K562 (cell line): ENCODE results near the gene NEK2. TPM values are rescaled to one million over a fixed set of nuclear protein-coding genes. Genes with fewer than 3 reads are reported as not detected.

Experiments
- ARHGAP35 ChIP-seq: fragments of 450-650 bp; IDR thresholded peaks from 2 replicates; pipeline ENCODE4 v1.6.1; 2018; ENCODE audit not compliant: partially characterized antibody
- BRCA1 ChIP-seq, 2 experiments: fragments of 450-650 bp in 1 of 2; sonication (generic) in 1 of 2; formaldehyde crosslinking in 1 of 2; IDR thresholded peaks; 2 replicates each; pipeline versions ENCODE4 v1.5.0 to v1.6.1; 2017 to 2020; ENCODE audit warnings: mild to moderate bottlenecking in 1 of 2, missing genetic modification reagents in 1 of 2
- CBX8 ChIP-seq: fragments of 200-600 bp; sonication (generic); IDR thresholded peaks from 2 replicates; pipeline ENCODE4 v1.6.1; 2012; ENCODE audit warnings: borderline replicate concordance, mixed run types, low read depth, mild to moderate bottlenecking, moderate library complexity, mixed read lengths, low read length, control low read depth, inconsistent platforms; ENCODE audit not compliant: poor library complexity, severe bottlenecking; ENCODE audit errors: extremely low read depth
- DPF2 ChIP-seq: fragments of 450-650 bp; IDR thresholded peaks from 2 replicates; pipeline ENCODE4 v1.6.1; 2016
- ELF1 ChIP-seq: fragments of 200-800 bp; sonication (Bioruptor generic); IDR thresholded peaks from 2 replicates; pipeline ENCODE4 v1.6.1; 2016; ENCODE audit warnings: missing genetic modification characterization, missing compliant biosample characterization
- ETV6 ChIP-seq, 3 experiments: fragments of 150-350 bp in 1 of 3; sonication (generic) in 1 of 3; formaldehyde crosslinking in 1 of 3; IDR thresholded peaks; 2 replicates each; pipeline versions ENCODE4 v1.6.1 to v1.8.0; 2014 to 2022; ENCODE audit warnings: borderline replicate concordance in 2 of 3, low read depth in 2 of 3, antibody characterized with exemption in 1 of 3, low read length in 1 of 3, mild to moderate bottlenecking in 1 of 3, missing genetic modification reagents in 1 of 3
- HMGN3 ChIP-seq: IDR thresholded peaks from 2 replicates; pipeline ENCODE4 v1.6.1; 2011; ENCODE audit warnings: borderline replicate concordance, low read depth, mild to moderate bottlenecking, mixed read lengths, low read length; ENCODE audit not compliant: insufficient read length; ENCODE audit errors: extremely low read depth
- IRF2 ChIP-seq: sonication (generic); formaldehyde crosslinking; IDR thresholded peaks from 2 replicates; pipeline ENCODE4 v1.8.1; 2022; ENCODE audit warnings: mild to moderate bottlenecking, missing genetic modification reagents
- KAT7 ChIP-seq: sonication (generic); formaldehyde crosslinking; IDR thresholded peaks from 2 replicates; pipeline ENCODE4 v1.8.0; 2022; ENCODE audit warnings: missing genetic modification reagents, mild to moderate bottlenecking, borderline replicate concordance
- KHSRP ChIP-seq: fragments of 450-650 bp; IDR thresholded peaks from 2 replicates; pipeline ENCODE4 v1.6.1; 2017
- KLF1 ChIP-seq: fragments of 450-650 bp; IDR thresholded peaks from 2 replicates; pipeline ENCODE4 v1.6.1; 2016; ENCODE audit warnings: missing genetic modification characterization, missing compliant biosample characterization
- RFX7 ChIP-seq: fragments of 250-450 bp; sonication (Bioruptor Pico); IDR thresholded peaks from 2 replicates; pipeline ENCODE4 v1.5.1; 2021; ENCODE audit warnings: mild to moderate bottlenecking
- RHOXF2B ChIP-seq: fragments of 250-450 bp; sonication (Bioruptor Pico); conservative IDR thresholded peaks from 2 replicates; pipeline ENCODE4 v1.5.1; 2021
- SMAD1 ChIP-seq: fragments of 150-350 bp; IDR thresholded peaks from 2 replicates; pipeline ENCODE4 v1.6.1; 2014; ENCODE audit warnings: low read length, low read depth; ENCODE audit not compliant: partially characterized antibody
- ZBTB11 ChIP-seq, 3 experiments: fragments of 200-800 bp in 1 of 3; fragments of 250-450 bp in 1 of 3; fragments of 450-650 bp in 1 of 3; sonication (Bioruptor Pico) in 1 of 3; sonication (Bioruptor generic) in 1 of 3; formaldehyde crosslinking in 1 of 3; IDR thresholded peaks; 2 replicates each; pipeline versions ENCODE4 v1.6.1 to v1.8.0; 2016 to 2022; ENCODE audit warnings: mild to moderate bottlenecking in 2 of 3, missing genetic modification characterization in 2 of 3, missing compliant biosample characterization in 1 of 3, moderate library complexity in 1 of 3
- ZMIZ1 ChIP-seq, 2 experiments: fragments of 150-350 bp in 1 of 2; IDR thresholded peaks; 2 replicates each; pipeline ENCODE4 v1.6.1; 2012 to 2016; ENCODE audit warnings: low read depth in 2 of 2, low read length in 2 of 2, mild to moderate bottlenecking in 1 of 2, moderate library complexity in 1 of 2
- ZNF12 ChIP-seq: sonication (generic); formaldehyde crosslinking; IDR thresholded peaks from 2 replicates; pipeline ENCODE4 v1.4.0; 2020; ENCODE audit warnings: mild to moderate bottlenecking, missing genetic modification reagents
- ZNF384 ChIP-seq: IDR thresholded peaks from 2 replicates; pipeline ENCODE4 v1.6.1; 2012; ENCODE audit warnings: low read depth, low read length, improper control_type of control experiment
- ZNF57 ChIP-seq: fragments of 450-650 bp; formaldehyde crosslinking; IDR thresholded peaks from 2 replicates; pipeline ENCODE4 v1.4.0; 2020; ENCODE audit warnings: mild to moderate bottlenecking, moderate library complexity
- polyA plus RNA-seq, 8 experiments: library from polyadenylated mRNA; depleted of rRNA in 4 of 8; stranded (reverse) in 5 of 8; unstranded in 3 of 8; fragments of >200 nt; fragmentation: Nextera tagmentation in 2 of 8; fragmentation: Illumina TruSeq in 1 of 8; extraction: Ambion mirVana in 2 of 8; extraction: Trizol in 1 of 8; gene quantifications; 2 replicates each; pipeline versions ENCODE4 v1.2.1 to v1.2.3, GENCODE V29; 2011 to 2014; ENCODE audit warnings: inconsistent platforms in 1 of 8, missing spikeins in 1 of 8
- total RNA-seq, 7 experiments: library from RNA; depleted of rRNA in 6 of 7; stranded (reverse); fragments of >200 nt in 6 of 7; fragmentation: Illumina TruSeq in 2 of 7; extraction: Trizol in 2 of 7; gene quantifications; 2 replicates each; pipeline versions ENCODE4 v1.2.1 to v1.2.3, GENCODE V29; 2011 to 2021; ENCODE audit warnings: low replicate concordance in 1 of 7

The NEK2 gene
- total and polyA plus RNA-seq, 9 of the 15 experiments (the other 6 are each of a cell fraction or from before 2014, with no cell fraction given), result 30.0 to 74.7 (median 66.4) TPM

GRCh38 chr1:211630236-211631081 is 45.0 kb downstream of the NEK2 start (continued):
- peak in 1 of 3 experiments; percentile 73; a peak in 1 of 6 replicates for TF ChIP-seq ZBTB11 (CRISPR knock-in tag; IDR thresholded peaks at IDR 0.05)
- TF ChIP-seq ELF1 (tag), result peak; percentile 73; the same call in 1 of the 2 replicates
- no peak for TF ChIP-seq KHSRP
- TF ChIP-seq HMGN3, result peak; percentile 86
- TF ChIP-seq ZNF57 (CRISPR knock-in tag), result no peak
- no peak for TF ChIP-seq IRF2
- TF ChIP-seq ZNF12 (CRISPR knock-in tag), result no peak
- peak in 1 of 2 experiments; percentile 79; a peak in 1 of 4 replicates for TF ChIP-seq ZMIZ1 (IDR thresholded peaks at IDR 0.05; ENCODE audit: low read depth in 2 of 2, low read length in 2 of 2)
- peak; percentile 92 for TF ChIP-seq DPF2
- TF ChIP-seq RFX7 (CRISPR knock-in tag), result 0 out of 2 replicates have a peak, but pooled peaks have one; percentile 15
- TF ChIP-seq ZNF384, result peak; percentile 32; the same call in 1 of the 2 replicates
- TF ChIP-seq SMAD1, result peak; percentile 75
- no peak for TF ChIP-seq CBX8
- TF ChIP-seq ETV6 (IDR thresholded peaks at IDR 0.05; ENCODE audit: borderline replicate concordance in 1 of 2, low read depth in 2 of 2, low read length in 1 of 2), result no peak
- no peak for TF ChIP-seq ETV6 (CRISPR knock-in tag; IDR thresholded peaks at IDR 0.05; ENCODE audit: borderline replicate concordance)
- TF ChIP-seq BRCA1 (IDR thresholded peaks at IDR 0.05), result no peak
- no peak for TF ChIP-seq BRCA1 (CRISPR knock-in tag; IDR thresholded peaks at IDR 0.05)
- TF ChIP-seq KAT7, result peak; percentile 80; the same call in 1 of the 2 replicates
- 0 out of 2 replicates have a peak, but pooled peaks have one; percentile 12 for TF ChIP-seq RHOXF2B (CRISPR knock-in tag)
- no peak for TF ChIP-seq ARHGAP35
- TF ChIP-seq KLF1 (tag), result peak; percentile 64; the same call in 1 of the 2 replicates
